Measurements from ENCODE around the gene ZMYND8. TPM values are rescaled to one million over a fixed set of nuclear protein-coding genes. Genes with fewer than 3 reads are reported as not detected.

Gene ZMYND8
- total RNA-seq, 4 donors from 2014 or later: 32.2 to 78.9 (median 54.4) TPM

DNA sequence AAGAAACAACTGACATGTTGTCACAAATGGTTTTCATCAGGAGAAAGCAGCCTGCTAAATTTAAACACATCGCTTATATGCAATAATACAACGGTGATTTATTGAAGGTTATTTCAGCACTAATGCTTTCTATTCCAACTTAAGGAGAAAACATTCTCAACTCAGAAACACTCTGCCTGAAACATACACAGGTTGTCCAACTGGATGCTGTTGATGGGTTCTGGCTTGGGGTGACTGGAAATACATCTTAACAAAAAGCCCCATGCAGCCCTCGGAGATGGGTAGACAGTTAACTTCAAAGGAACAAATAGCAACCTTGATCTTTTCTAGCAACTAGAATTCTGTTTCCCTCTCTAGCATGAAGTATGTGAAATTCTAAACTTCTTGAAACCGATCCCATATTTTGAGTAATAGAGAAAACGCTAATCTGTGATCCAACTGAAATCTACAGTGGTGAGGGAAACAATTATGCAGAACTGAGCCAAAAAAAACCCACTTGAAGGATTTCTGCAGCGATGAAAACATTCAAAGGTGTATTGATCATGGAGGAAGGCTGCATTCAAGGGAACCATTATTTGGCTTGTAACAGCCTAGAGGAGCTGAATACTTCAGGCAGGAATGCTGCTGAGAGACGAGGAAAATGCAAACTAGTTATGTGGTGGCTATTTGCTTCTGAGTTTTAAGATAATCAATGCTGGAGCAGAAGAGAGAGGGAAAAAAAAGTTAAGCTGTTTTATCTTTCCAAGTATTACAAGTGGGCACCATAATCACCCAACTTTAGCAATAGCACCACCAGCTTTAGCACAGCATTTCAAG lies 6.9 kb downstream of the ZMYND8 start:
- H3K36me3 ChIP-seq: peaks cover 0 to 22% of the 10 kb centered on the region in 2 donors
- H3K27me3 ChIP-seq: no peaks in the 10 kb centered on the region
- WGBS, 2 donors (ENCODE audit: low coverage in 1 of 2): 15 to 16% methylated on average over 6 to 7 of the region's 7 CpGs
- ATAC-seq: no peak
- H3K4me1 ChIP-seq: peaks cover 36 to 99% (median 39%) of the 10 kb centered on the region in 3 donors
- TF ChIP-seq POLR2A (IDR thresholded peaks at IDR 0.05): no peak
- TF ChIP-seq POLR2AphosphoS5 (IDR thresholded peaks at IDR 0.05): peak; percentile 16
- no peak for TF ChIP-seq EP300 (IDR thresholded peaks at IDR 0.05)
- TF ChIP-seq, protein P1, sequence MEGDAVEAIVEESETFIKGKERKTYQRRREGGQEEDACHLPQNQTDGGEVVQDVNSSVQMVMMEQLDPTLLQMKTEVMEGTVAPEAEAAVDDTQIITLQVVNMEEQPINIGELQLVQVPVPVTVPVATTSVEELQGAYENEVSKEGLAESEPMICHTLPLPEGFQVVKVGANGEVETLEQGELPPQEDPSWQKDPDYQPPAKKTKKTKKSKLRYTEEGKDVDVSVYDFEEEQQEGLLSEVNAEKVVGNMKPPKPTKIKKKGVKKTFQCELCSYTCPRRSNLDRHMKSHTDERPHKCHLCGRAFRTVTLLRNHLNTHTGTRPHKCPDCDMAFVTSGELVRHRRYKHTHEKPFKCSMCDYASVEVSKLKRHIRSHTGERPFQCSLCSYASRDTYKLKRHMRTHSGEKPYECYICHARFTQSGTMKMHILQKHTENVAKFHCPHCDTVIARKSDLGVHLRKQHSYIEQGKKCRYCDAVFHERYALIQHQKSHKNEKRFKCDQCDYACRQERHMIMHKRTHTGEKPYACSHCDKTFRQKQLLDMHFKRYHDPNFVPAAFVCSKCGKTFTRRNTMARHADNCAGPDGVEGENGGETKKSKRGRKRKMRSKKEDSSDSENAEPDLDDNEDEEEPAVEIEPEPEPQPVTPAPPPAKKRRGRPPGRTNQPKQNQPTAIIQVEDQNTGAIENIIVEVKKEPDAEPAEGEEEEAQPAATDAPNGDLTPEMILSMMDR (IDR thresholded peaks at IDR 0.05): no peak
- H3K4me3 ChIP-seq: peak overlapping the region in 1 of 2 donors; percentile 2
- no peaks in the 10 kb centered on the region for H3K9me3 ChIP-seq
- H3K27ac ChIP-seq: peak overlapping the region; percentile 86 to 100 (median 92)

DNA sequence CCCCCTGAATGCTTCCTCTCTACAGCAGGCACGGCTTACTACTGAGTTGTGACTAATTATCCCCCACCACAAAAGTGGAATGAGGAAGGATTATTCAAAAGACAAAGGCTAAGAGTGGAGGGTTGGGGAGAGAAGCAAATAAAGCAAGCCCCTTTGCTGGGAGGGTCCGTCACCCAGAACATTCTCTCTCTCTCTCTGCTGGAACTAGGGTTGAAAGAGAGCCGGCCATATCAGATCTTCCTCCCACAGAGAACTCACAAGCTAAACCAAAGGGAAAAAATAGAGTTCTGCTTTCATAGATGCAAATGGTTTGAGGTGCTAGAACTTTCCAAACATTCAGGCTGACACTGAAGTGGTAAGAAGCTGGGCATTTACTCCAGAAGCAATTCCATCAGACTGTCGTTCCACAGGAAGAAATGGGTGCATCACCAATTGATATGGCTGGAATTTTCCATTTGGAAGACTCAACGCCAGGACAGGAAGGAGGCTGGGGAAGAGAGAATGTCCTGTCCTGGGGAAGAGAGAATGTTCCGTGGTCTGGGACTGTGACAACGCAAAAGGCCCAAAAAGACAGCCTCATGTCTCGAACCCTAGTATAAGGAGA lies 7.9 kb downstream of the ZMYND8 start:
- peaks cover 26 to 99% (median 35%) of the 10 kb centered on the region in 3 donors for H3K4me1 ChIP-seq
- TF ChIP-seq EP300 (IDR thresholded peaks at IDR 0.05): no peak
- peak in 1 of 2 donors; percentile 6 for TF ChIP-seq POLR2A (IDR thresholded peaks at IDR 0.05)
- peaks cover 0 to 22% of the 10 kb centered on the region in 2 donors for H3K36me3 ChIP-seq
- H3K9me3 ChIP-seq: no peaks in the 10 kb centered on the region
- no peaks in the 10 kb centered on the region for H3K27me3 ChIP-seq
- H3K4me3 ChIP-seq: no peak overlapping the region
- 45 to 55% methylated on average over 6 to 8 of the region's 8 CpGs for WGBS, 2 donors (ENCODE audit: low coverage in 1 of 2)
- ATAC-seq: peak; percentile 29
- peak overlapping the region; percentile 86 to 100 (median 92) for H3K27ac ChIP-seq

DNA sequence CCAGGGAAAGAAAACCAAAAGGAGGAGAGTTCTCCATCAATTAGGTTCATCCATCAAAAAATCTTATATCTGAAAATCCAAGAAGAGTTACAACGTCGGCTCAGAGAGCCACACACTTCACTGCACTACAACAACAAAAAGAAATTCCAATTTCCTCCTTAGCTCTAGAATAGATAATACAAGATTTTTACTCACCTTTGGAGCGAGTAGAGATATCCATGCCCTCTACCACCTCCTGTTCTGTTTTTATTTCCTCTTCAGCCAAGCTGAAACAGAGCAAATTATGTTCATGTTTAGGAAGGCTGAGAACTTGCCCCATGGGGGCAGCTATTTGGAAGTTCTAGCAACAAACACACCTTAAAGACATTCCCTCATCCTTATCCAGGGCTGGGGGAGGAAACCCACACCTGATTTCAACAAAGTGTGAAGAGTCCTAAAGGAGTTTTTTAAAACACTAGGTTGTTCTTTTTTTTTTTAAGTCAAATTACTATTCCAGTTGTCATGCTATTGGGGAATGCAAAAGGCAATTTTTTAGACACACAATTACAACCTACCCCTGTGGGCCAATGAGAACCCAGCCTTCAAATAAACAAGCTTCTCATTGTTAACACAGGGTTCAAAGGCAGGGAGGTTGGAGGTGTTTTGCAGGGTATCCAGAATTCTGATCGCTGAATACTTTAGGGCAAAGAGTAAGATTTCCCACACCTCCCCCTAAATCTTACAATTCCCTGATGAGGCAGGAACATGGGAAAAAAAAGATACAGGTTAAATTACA lies 8.7 kb downstream of the ZMYND8 start:
- Histone ChIP-seq H3K27me3 (no peaks in the 10 kb centered on the region), H3K27ac (peak overlapping the region; percentile 86 to 100 (median 92)), H3K9me3 (no peaks in the 10 kb centered on the region), H3K36me3 (peaks cover 0 to 22% of the 10 kb centered on the region in 2 donors), H3K4me3 (peak overlapping the region in 1 of 2 donors; percentile 9), H3K4me1 (peaks cover 26 to 99% (median 30%) of the 10 kb centered on the region in 3 donors)
- TF ChIP-seq EP300 (IDR thresholded peaks at IDR 0.05) (no peak), POLR2A (IDR thresholded peaks at IDR 0.05) (no peak), POLR2AphosphoS5 (IDR thresholded peaks at IDR 0.05) (no peak)
- TF ChIP-seq, protein P1 (IDR thresholded peaks at IDR 0.05): no peak
- 60 to 74% methylated on average over 4 of the region's 4 CpGs for WGBS, 2 donors (ENCODE audit: low coverage in 1 of 2)
- ATAC-seq: no peak

- Histone ChIP-seq H3K4me1 (peaks cover 18 to 95% (median 24%) of the 10 kb centered on the region in 3 donors), H3K27me3 (no peaks in the 10 kb centered on the region), H3K9me3 (no peaks in the 10 kb centered on the region), H3K36me3 (peaks cover 0 to 22% of the 10 kb centered on the region in 2 donors), H3K27ac (peak overlapping the region in 3 of 4 donors; percentile 86 to 100 (median 99)), H3K4me3 (no peak overlapping the region)
- no peak for ATAC-seq
- WGBS, 2 donors (ENCODE audit: low coverage in 1 of 2): 93 to 94% methylated on average over 2 of the region's 3 CpGs
- TF ChIP-seq, protein P1 (IDR thresholded peaks at IDR 0.05): no peak
- TF ChIP-seq POLR2A (IDR thresholded peaks at IDR 0.05) (no peak), POLR2AphosphoS5 (IDR thresholded peaks at IDR 0.05) (no peak), EP300 (IDR thresholded peaks at IDR 0.05) (no peak)
Observed at GRCh38 chr20:47346172-47346571, 10.3 kb downstream of the ZMYND8 start.

- H3K36me3 ChIP-seq: peaks cover 0 to 22% of the 10 kb centered on the region in 2 donors
- ATAC-seq: no peak
- TF ChIP-seq EP300 (IDR thresholded peaks at IDR 0.05): no peak
- no peak for TF ChIP-seq POLR2A (IDR thresholded peaks at IDR 0.05)
- TF ChIP-seq, protein P1 (IDR thresholded peaks at IDR 0.05): no peak
- no peak for TF ChIP-seq POLR2AphosphoS5 (IDR thresholded peaks at IDR 0.05)
- H3K4me1 ChIP-seq: peaks cover 18 to 95% (median 20%) of the 10 kb centered on the region in 3 donors
- peak overlapping the region in 2 of 4 donors; percentile 99 to 100 for H3K27ac ChIP-seq
- no peaks in the 10 kb centered on the region for H3K9me3 ChIP-seq
- H3K4me3 ChIP-seq: no peak overlapping the region
- 89 to 94% methylated on average over 5 to 7 of the region's 7 CpGs for whole genome bisulfite sequencing, 2 donors (ENCODE audit: low coverage in 1 of 2)
- H3K27me3 ChIP-seq: no peaks in the 10 kb centered on the region
Observed at GRCh38 chr20:47345214-47345613, 11.3 kb downstream of the ZMYND8 start.
